Esophagus muscularis mucosa (tissue), 3 donors: ENCODE results near the gene NFAM1.

Experiments
- POLR2A ChIP-seq: fragments of 450-650 bp; IDR thresholded peaks from one replicate; pipeline ENCODE4 v1.6.1; 2017; ENCODE audit warnings: antibody characterized with exemption, moderate library complexity, mild to moderate bottlenecking, low read depth
- POLR2AphosphoS5 ChIP-seq, 2 donors: sonication (generic); formaldehyde crosslinking; IDR thresholded peaks; one replicate each; pipeline ENCODE4 v1.6.1; 2017; ENCODE audit warnings: antibody characterized with exemption in 2 of 2
- TF ChIP-seq, protein P1 (sequence below), 3 experiments: fragments of 200-600 bp in 2 of 3; fragments of 450-650 bp in 1 of 3; sonication (generic) in 2 of 3; IDR thresholded peaks; one replicate each; pipeline ENCODE4 v1.5.1; 2017 to 2019; ENCODE audit warnings: antibody characterized with exemption in 3 of 3, mild to moderate bottlenecking in 2 of 3, moderate library complexity in 1 of 3

GRCh38 chr22:42475122-42475521 is 42.9 kb upstream of the NFAM1 start:
- TF ChIP-seq POLR2A: no peak
- TF ChIP-seq, protein P1, sequence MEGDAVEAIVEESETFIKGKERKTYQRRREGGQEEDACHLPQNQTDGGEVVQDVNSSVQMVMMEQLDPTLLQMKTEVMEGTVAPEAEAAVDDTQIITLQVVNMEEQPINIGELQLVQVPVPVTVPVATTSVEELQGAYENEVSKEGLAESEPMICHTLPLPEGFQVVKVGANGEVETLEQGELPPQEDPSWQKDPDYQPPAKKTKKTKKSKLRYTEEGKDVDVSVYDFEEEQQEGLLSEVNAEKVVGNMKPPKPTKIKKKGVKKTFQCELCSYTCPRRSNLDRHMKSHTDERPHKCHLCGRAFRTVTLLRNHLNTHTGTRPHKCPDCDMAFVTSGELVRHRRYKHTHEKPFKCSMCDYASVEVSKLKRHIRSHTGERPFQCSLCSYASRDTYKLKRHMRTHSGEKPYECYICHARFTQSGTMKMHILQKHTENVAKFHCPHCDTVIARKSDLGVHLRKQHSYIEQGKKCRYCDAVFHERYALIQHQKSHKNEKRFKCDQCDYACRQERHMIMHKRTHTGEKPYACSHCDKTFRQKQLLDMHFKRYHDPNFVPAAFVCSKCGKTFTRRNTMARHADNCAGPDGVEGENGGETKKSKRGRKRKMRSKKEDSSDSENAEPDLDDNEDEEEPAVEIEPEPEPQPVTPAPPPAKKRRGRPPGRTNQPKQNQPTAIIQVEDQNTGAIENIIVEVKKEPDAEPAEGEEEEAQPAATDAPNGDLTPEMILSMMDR (IDR thresholded peaks at IDR 0.05): no peak
- TF ChIP-seq POLR2AphosphoS5 (IDR thresholded peaks at IDR 0.05): no peak
